SK-N-SH treated with all-trans-retinoic acid at 6 μM for 48 hours (cell line): ENCODE data around the gene ZNF493.

Experiments
- ATAC-seq: fragments of 200-7000 bp; cut with Tn5 transposase; 3 replicates; pipeline ENCODE4 v1.9.1; 2020; ENCODE audit warnings: mild to moderate bottlenecking, moderate library complexity
- ARNTL ChIP-seq: fragments of 450-650 bp; formaldehyde crosslinking; IDR thresholded peaks from 2 replicates; pipeline ENCODE4 v1.5.0; 2020; ENCODE audit warnings: low read depth, mild to moderate bottlenecking, moderate library complexity, borderline replicate concordance
- CSDC2 ChIP-seq: fragments of 250-450 bp; sonication (Bioruptor Pico); IDR thresholded peaks from 2 replicates; pipeline ENCODE4 v1.5.0; 2020; ENCODE audit warnings: mild to moderate bottlenecking, moderate library complexity
- ESRRG ChIP-seq: fragments of 250-450 bp; sonication (Bioruptor Pico); IDR thresholded peaks from 2 replicates; pipeline ENCODE4 v1.6.1; 2021; ENCODE audit warnings: mild to moderate bottlenecking
- GLIS3 ChIP-seq: fragments of 250-450 bp; sonication (Bioruptor Pico); IDR thresholded peaks from 2 replicates; pipeline ENCODE4 v1.5.0; 2020; ENCODE audit warnings: mild to moderate bottlenecking, moderate library complexity
- ISL1 ChIP-seq: fragments of 250-450 bp; sonication (Bioruptor Pico); IDR thresholded peaks from 2 replicates; pipeline ENCODE4 v2.1.2; 2022; ENCODE audit warnings: mild to moderate bottlenecking, moderate library complexity
- OSR1 ChIP-seq: fragments of 250-450 bp; sonication (Bioruptor Pico); IDR thresholded peaks from 2 replicates; pipeline ENCODE4 v1.8.0; 2022; ENCODE audit warnings: moderate library complexity, mild to moderate bottlenecking, inconsistent platforms
- PPARA ChIP-seq: fragments of 250-450 bp; sonication (Bioruptor Pico); IDR thresholded peaks from 2 replicates; pipeline ENCODE4 v1.5.0; 2020; ENCODE audit warnings: mild to moderate bottlenecking, borderline replicate concordance
- RARB ChIP-seq: fragments of 250-450 bp; sonication (Bioruptor Pico); IDR thresholded peaks from 2 replicates; pipeline ENCODE4 v1.8.0; 2021; ENCODE audit warnings: mild to moderate bottlenecking, moderate library complexity
- SNAI2 ChIP-seq: fragments of 250-450 bp; sonication (Bioruptor Pico); IDR thresholded peaks from 2 replicates; pipeline ENCODE4 v1.5.0; 2020; ENCODE audit warnings: mild to moderate bottlenecking, moderate library complexity
- TCF4 ChIP-seq: fragments of 250-450 bp; sonication (Bioruptor Pico); IDR thresholded peaks from 2 replicates; pipeline ENCODE4 v1.8.0; 2021; ENCODE audit warnings: mild to moderate bottlenecking, moderate library complexity, borderline replicate concordance
- TOX ChIP-seq: fragments of 250-450 bp; sonication (Bioruptor Pico); IDR thresholded peaks from 2 replicates; pipeline ENCODE4 v1.8.0; 2021; ENCODE audit warnings: mild to moderate bottlenecking, moderate library complexity, borderline replicate concordance
- ZC3H10 ChIP-seq: fragments of 250-450 bp; sonication (Bioruptor Pico); IDR thresholded peaks from 2 replicates; pipeline ENCODE4 v1.5.1; 2021; ENCODE audit warnings: mild to moderate bottlenecking, moderate library complexity
- ZFP3 ChIP-seq: fragments of 250-450 bp; sonication (Bioruptor Pico); IDR thresholded peaks from 2 replicates; pipeline ENCODE4 v1.5.0; 2020; ENCODE audit warnings: mild to moderate bottlenecking, moderate library complexity
- ZFP30 ChIP-seq: fragments of 450-650 bp; formaldehyde crosslinking; IDR thresholded peaks from 2 replicates; pipeline ENCODE4 v1.5.0; 2022; ENCODE audit warnings: mild to moderate bottlenecking, moderate library complexity
- ZNF565 ChIP-seq: fragments of 450-650 bp; formaldehyde crosslinking; conservative IDR thresholded peaks from 2 replicates; pipeline ENCODE4 v1.5.0; 2020; ENCODE audit warnings: low read depth, mild to moderate bottlenecking, moderate library complexity
- ZNF70 ChIP-seq: fragments of 450-650 bp; formaldehyde crosslinking; IDR thresholded peaks from 2 replicates; pipeline ENCODE4 v1.5.0; 2020; ENCODE audit warnings: mild to moderate bottlenecking, moderate library complexity
- ZNF8 ChIP-seq: fragments of 450-650 bp; formaldehyde crosslinking; IDR thresholded peaks from 2 replicates; pipeline ENCODE4 v1.5.0; 2020; ENCODE audit warnings: mild to moderate bottlenecking, moderate library complexity
- TF ChIP-seq, protein P1 (sequence below): fragments of 250-450 bp; sonication (Bioruptor Pico); IDR thresholded peaks from 2 replicates; pipeline ENCODE4 v1.5.0; 2020; ENCODE audit warnings: mild to moderate bottlenecking, moderate library complexity
- TF ChIP-seq, protein P2 (sequence below): fragments of 250-450 bp; sonication (Bioruptor Pico); IDR thresholded peaks from 2 replicates; pipeline ENCODE4 v1.5.1; 2021; ENCODE audit warnings: mild to moderate bottlenecking, moderate library complexity
- TF ChIP-seq, protein P3 (sequence below): fragments of 250-450 bp; sonication (Bioruptor Pico); IDR thresholded peaks from 2 replicates; pipeline ENCODE4 v1.8.0; 2021; ENCODE audit warnings: low read depth, mild to moderate bottlenecking, moderate library complexity, borderline replicate concordance
- TF ChIP-seq, protein P4 (sequence below): fragments of 250-450 bp; sonication (Bioruptor Pico); IDR thresholded peaks from 2 replicates; pipeline ENCODE4 v1.8.0; 2020; ENCODE audit warnings: mild to moderate bottlenecking, moderate library complexity, borderline replicate concordance

Gene ZNF493

DNA sequence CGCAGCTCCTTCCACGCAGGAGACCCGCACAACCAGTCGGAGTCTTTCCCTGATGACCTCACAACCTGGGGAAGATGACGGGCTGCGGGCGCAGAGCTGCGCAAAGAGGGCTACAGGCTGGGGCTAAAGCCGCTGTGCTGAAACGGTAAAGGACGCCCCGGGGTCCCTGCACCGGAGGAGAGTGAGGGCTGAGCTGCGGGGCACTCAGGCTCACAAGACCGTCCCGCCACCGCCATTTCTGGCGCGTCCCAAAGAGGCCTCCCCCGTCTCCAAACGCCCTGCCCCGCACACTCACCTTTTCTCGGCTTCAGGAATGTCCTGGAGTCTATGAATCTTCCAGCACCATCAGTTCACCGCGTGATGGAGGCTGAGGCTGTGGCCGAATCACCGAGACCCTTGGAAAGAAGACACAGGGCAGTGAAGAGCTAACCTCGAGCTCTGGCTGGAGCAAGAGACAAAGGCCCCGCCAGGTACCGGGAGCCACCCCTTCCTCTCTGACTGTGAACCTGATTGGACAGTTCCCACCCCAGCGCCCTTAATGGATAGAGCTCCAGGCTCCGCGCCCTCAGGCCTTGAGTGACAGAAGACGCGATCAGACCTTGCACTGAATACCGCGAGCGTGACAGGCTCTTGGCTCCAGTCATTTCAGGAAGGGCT, 66.6 kb downstream of the ZNF493 start:
- TF ChIP-seq ZNF8 (CRISPR knock-in tag) (no peak), PPARA (CRISPR knock-in tag) (no peak), RARB (CRISPR knock-in tag) (no peak), ISL1 (no peak)
- TF ChIP-seq, protein P1, sequence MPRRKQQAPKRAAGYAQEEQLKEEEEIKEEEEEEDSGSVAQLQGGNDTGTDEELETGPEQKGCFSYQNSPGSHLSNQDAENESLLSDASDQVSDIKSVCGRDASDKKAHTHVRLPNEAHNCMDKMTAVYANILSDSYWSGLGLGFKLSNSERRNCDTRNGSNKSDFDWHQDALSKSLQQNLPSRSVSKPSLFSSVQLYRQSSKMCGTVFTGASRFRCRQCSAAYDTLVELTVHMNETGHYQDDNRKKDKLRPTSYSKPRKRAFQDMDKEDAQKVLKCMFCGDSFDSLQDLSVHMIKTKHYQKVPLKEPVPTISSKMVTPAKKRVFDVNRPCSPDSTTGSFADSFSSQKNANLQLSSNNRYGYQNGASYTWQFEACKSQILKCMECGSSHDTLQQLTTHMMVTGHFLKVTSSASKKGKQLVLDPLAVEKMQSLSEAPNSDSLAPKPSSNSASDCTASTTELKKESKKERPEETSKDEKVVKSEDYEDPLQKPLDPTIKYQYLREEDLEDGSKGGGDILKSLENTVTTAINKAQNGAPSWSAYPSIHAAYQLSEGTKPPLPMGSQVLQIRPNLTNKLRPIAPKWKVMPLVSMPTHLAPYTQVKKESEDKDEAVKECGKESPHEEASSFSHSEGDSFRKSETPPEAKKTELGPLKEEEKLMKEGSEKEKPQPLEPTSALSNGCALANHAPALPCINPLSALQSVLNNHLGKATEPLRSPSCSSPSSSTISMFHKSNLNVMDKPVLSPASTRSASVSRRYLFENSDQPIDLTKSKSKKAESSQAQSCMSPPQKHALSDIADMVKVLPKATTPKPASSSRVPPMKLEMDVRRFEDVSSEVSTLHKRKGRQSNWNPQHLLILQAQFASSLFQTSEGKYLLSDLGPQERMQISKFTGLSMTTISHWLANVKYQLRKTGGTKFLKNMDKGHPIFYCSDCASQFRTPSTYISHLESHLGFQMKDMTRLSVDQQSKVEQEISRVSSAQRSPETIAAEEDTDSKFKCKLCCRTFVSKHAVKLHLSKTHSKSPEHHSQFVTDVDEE (CRISPR knock-in tag), result 0 out of 2 replicates have a peak, but pooled peaks have one; percentile 43
- peak; percentile 77; the same call in 2 of the 3 replicates for ATAC-seq

DNA sequence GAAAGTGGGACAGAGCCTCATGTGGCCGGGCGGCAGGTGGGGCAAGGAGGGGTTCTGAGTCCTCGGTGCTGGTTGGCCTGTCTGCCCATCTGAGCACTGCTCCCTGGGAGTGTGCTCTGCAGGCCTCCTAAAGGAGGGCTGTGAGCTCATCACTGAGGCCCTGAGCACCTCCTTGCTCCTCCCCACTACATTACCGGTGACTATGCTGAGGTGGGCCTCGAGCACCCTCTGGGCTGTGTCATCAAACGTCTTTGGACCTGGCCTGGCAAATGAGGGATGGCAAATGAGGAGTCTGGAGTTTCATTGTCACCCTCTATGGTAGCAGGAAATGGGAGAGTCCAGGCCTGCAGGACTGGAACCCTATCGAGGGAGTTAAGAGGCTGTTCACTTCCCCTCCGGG, 69.7 kb downstream of the ZNF493 start:
- no peak for ATAC-seq
- TF ChIP-seq TCF4 (CRISPR knock-in tag), result no peak
- no peak for TF ChIP-seq ZNF8 (CRISPR knock-in tag)
- no peak for TF ChIP-seq GLIS3
- no peak for TF ChIP-seq ARNTL (CRISPR knock-in tag)
- TF ChIP-seq, protein P2, sequence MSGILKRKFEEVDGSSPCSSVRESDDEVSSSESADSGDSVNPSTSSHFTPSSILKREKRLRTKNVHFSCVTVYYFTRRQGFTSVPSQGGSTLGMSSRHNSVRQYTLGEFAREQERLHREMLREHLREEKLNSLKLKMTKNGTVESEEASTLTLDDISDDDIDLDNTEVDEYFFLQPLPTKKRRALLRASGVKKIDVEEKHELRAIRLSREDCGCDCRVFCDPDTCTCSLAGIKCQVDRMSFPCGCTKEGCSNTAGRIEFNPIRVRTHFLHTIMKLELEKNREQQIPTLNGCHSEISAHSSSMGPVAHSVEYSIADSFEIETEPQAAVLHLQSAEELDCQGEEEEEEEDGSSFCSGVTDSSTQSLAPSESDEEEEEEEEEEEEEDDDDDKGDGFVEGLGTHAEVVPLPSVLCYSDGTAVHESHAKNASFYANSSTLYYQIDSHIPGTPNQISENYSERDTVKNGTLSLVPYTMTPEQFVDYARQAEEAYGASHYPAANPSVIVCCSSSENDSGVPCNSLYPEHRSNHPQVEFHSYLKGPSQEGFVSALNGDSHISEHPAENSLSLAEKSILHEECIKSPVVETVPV (CRISPR knock-in tag), result no peak

DNA sequence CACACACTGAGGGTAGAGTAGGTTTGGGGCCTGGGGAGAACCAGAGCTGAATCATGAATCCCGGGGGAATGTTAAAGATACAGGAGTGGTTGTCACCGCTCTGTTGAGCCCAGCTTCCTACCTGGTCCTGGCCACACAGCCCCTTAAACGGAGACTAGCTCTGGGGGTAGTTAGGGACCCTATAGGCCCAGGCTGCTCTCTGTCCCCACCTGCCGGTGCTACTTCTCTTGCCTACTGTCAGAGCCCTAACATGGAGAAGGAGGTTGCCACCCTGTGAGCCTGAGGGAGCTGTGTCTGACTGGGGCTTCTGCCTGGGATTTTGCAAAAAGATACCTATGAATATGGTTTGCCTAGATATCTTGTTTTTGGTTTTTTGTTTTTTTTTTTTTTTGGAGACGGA, 71.9 kb downstream of the ZNF493 start:
- ATAC-seq, result no peak
- TF ChIP-seq CSDC2 (CRISPR knock-in tag), result no peak
- TF ChIP-seq ZNF70 (CRISPR knock-in tag), result no peak
- no peak for TF ChIP-seq OSR1 (CRISPR knock-in tag)
- no peak for TF ChIP-seq ZNF565 (CRISPR knock-in tag)
- no peak for TF ChIP-seq ISL1
- TF ChIP-seq, protein P2 (CRISPR knock-in tag), result no peak
- no peak for TF ChIP-seq ZNF8 (CRISPR knock-in tag)

DNA sequence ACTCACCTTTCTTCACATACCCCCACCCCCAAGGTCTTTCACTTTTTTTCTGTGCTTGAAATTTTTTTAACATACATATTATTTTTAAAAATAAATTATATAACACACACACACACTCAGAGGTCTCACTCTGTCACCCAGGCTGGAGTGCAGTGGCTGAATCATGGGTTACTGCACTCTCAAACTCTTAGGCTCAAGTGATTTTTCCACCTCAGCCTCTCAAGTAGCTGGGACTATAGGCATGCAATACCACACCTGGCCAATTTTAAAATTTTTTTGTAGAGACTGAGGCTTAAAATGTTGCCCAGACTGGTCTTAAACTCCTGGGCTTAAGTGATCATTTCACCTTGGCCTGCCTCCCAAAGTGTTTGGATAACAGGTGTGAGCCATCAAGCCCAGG, 75.6 kb downstream of the ZNF493 start:
- TF ChIP-seq CSDC2 (CRISPR knock-in tag), result no peak
- TF ChIP-seq, protein P3, sequence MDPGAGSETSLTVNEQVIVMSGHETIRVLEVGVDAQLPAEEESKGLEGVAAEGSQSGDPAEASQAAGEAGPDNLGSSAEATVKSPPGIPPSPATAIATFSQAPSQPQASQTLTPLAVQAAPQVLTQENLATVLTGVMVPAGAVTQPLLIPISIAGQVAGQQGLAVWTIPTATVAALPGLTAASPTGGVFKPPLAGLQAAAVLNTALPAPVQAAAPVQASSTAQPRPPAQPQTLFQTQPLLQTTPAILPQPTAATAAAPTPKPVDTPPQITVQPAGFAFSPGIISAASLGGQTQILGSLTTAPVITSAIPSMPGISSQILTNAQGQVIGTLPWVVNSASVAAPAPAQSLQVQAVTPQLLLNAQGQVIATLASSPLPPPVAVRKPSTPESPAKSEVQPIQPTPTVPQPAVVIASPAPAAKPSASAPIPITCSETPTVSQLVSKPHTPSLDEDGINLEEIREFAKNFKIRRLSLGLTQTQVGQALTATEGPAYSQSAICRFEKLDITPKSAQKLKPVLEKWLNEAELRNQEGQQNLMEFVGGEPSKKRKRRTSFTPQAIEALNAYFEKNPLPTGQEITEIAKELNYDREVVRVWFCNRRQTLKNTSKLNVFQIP (CRISPR knock-in tag), result no peak
- TF ChIP-seq OSR1 (CRISPR knock-in tag), result no peak
- no peak for TF ChIP-seq ZFP3 (CRISPR knock-in tag)
- TF ChIP-seq, protein P1 (CRISPR knock-in tag), result no peak
- TF ChIP-seq GLIS3, result no peak
- no peak for TF ChIP-seq TOX (CRISPR knock-in tag)
- TF ChIP-seq, protein P4, sequence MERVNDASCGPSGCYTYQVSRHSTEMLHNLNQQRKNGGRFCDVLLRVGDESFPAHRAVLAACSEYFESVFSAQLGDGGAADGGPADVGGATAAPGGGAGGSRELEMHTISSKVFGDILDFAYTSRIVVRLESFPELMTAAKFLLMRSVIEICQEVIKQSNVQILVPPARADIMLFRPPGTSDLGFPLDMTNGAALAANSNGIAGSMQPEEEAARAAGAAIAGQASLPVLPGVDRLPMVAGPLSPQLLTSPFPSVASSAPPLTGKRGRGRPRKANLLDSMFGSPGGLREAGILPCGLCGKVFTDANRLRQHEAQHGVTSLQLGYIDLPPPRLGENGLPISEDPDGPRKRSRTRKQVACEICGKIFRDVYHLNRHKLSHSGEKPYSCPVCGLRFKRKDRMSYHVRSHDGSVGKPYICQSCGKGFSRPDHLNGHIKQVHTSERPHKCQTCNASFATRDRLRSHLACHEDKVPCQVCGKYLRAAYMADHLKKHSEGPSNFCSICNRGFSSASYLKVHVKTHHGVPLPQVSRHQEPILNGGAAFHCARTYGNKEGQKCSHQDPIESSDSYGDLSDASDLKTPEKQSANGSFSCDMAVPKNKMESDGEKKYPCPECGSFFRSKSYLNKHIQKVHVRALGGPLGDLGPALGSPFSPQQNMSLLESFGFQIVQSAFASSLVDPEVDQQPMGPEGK (CRISPR knock-in tag), result no peak
- no peak for TF ChIP-seq ZNF70 (CRISPR knock-in tag)
- no peak for TF ChIP-seq RARB (CRISPR knock-in tag)
- no peak for TF ChIP-seq TCF4 (CRISPR knock-in tag)
- TF ChIP-seq ISL1, result no peak
- no peak for TF ChIP-seq PPARA (CRISPR knock-in tag)
- TF ChIP-seq ZFP30 (CRISPR knock-in tag), result no peak
- no peak for TF ChIP-seq ESRRG (CRISPR knock-in tag)
- no peak for TF ChIP-seq SNAI2 (CRISPR knock-in tag)
- TF ChIP-seq ZC3H10 (CRISPR knock-in tag), result no peak
- no peak for TF ChIP-seq ZNF8 (CRISPR knock-in tag)
- no peak for ATAC-seq
